OCI-LY3 (cell line): Measurements from ENCODE around the gene STKLD1.
"Not testable (repeated sequence)": the region's sequence is repeated elsewhere in the genome, so short reads cannot be mapped to it uniquely, and the experiment has no call there.

Experiments used
- H2AFZ ChIP-seq: fragments of 200-600, 300-600 bp; shearing (Covaris generic); 2 replicates; pipeline ENCODE4 v1.6.0; 2014; ENCODE audit warnings: antibody characterized with exemption, low read depth, low read length
- H3K27ac ChIP-seq: fragments of 200-600, 300-600 bp; sonication (generic); 2 replicates; pipeline ENCODE4 v1.5.1; 2014; ENCODE audit warnings: mild to moderate bottlenecking, low read length, moderate library complexity, mixed read lengths
- H3K27me3 ChIP-seq: fragments of 200-600, 300-600 bp; sonication (generic); 2 replicates; pipeline ENCODE4 v1.6.1; 2014; ENCODE audit warnings: low read depth, low read length, mixed read lengths
- H3K36me3 ChIP-seq: fragments of 200-600, 300-600 bp; sonication (generic); replicated peaks from 2 replicates; pipeline ENCODE3; 2014; ENCODE audit warnings: low read depth, low read length, mixed read lengths
- H3K4me1 ChIP-seq: fragments of 300-600, 200-600 bp; sonication (generic); 2 replicates; pipeline ENCODE4 v1.6.1; 2014; ENCODE audit warnings: low read length, mixed read lengths
- H3K4me2 ChIP-seq: fragments of 200-600, 300-600 bp; sonication (generic); 2 replicates; pipeline ENCODE4 v1.6.1; 2014; ENCODE audit warnings: low read length, mixed read lengths
- H3K4me3 ChIP-seq: fragments of 300-600, 200-600 bp; sonication (generic); 2 replicates; pipeline ENCODE4 v1.5.1; 2014; ENCODE audit warnings: antibody characterized with exemption, mild to moderate bottlenecking, low read length, moderate library complexity
- H3K79me2 ChIP-seq: fragments of 300-600, 200-600 bp; shearing (Covaris generic); 2 replicates; pipeline ENCODE4 v1.6.1; 2014; ENCODE audit warnings: mild to moderate bottlenecking, low read length, mixed read lengths
- H3K9ac ChIP-seq: fragments of 300-600, 200-600 bp; shearing (Covaris generic); 2 replicates; pipeline ENCODE4 v1.6.0; 2014; ENCODE audit warnings: mild to moderate bottlenecking, low read length, moderate library complexity
- H3K9me3 ChIP-seq: fragments of 200-600, 300-600 bp; shearing (Covaris generic); 2 replicates; pipeline ENCODE4 v1.6.1; 2014; ENCODE audit warnings: low read length, mixed read lengths; ENCODE audit not compliant: insufficient read depth
- H4K20me1 ChIP-seq: fragments of 200-600, 300-600 bp; sonication (generic); 2 replicates; pipeline ENCODE4 v1.6.1; 2016; ENCODE audit warnings: low read length, mixed read lengths; ENCODE audit not compliant: insufficient read depth
- EZH2phosphoT487 ChIP-seq: fragments of 200-600 bp; shearing (Covaris generic); IDR thresholded peaks from 2 replicates; pipeline ENCODE4 v1.6.1; 2018; ENCODE audit warnings: antibody characterized with exemption, mixed run types, low read depth
- TF ChIP-seq, protein P1 (sequence below): fragments of 200-600, 300-600 bp; sonication (generic); IDR thresholded peaks from 2 replicates; pipeline ENCODE4 v1.5.1; 2014; ENCODE audit warnings: antibody characterized with exemption, low read length, low read depth

STKLD1 gene

DNA sequence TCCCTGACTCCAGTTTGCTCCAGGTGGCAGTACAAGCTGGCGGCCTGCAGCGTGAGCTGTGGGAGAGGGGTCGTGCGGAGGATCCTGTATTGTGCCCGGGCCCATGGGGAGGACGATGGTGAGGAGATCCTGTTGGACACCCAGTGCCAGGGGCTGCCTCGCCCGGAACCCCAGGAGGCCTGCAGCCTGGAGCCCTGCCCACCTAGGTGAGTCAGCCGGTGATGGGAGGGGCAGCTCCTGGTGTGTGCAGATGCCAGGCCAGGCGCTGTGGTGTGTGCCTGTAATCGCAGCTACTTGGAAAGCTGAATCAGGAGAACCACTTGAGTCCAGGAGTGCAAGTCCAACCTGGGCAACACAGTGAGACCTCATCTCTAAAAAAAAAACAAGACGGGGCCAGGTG lies 73.6 kb downstream of the STKLD1 start:
- H3K4me1 ChIP-seq, result no peaks in the 10 kb centered on the region
- H3K9me3 ChIP-seq, result no peaks in the 10 kb centered on the region
- no peaks in the 10 kb centered on the region for H4K20me1 ChIP-seq
- H3K4me2 ChIP-seq, result no peak overlapping the region
- H2AFZ ChIP-seq, result no peak overlapping the region
- H3K27ac ChIP-seq, result no peak overlapping the region
- no peaks in the 10 kb centered on the region for H3K79me2 ChIP-seq
- H3K27me3 ChIP-seq, result peaks cover 25% of the 10 kb centered on the region
- no peak overlapping the region for H3K4me3 ChIP-seq
- no peak overlapping the region for H3K9ac ChIP-seq
- TF ChIP-seq, protein P1, sequence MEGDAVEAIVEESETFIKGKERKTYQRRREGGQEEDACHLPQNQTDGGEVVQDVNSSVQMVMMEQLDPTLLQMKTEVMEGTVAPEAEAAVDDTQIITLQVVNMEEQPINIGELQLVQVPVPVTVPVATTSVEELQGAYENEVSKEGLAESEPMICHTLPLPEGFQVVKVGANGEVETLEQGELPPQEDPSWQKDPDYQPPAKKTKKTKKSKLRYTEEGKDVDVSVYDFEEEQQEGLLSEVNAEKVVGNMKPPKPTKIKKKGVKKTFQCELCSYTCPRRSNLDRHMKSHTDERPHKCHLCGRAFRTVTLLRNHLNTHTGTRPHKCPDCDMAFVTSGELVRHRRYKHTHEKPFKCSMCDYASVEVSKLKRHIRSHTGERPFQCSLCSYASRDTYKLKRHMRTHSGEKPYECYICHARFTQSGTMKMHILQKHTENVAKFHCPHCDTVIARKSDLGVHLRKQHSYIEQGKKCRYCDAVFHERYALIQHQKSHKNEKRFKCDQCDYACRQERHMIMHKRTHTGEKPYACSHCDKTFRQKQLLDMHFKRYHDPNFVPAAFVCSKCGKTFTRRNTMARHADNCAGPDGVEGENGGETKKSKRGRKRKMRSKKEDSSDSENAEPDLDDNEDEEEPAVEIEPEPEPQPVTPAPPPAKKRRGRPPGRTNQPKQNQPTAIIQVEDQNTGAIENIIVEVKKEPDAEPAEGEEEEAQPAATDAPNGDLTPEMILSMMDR, result no peak
- TF ChIP-seq EZH2phosphoT487, result no peak
- no peaks in the 10 kb centered on the region for H3K36me3 ChIP-seq

DNA sequence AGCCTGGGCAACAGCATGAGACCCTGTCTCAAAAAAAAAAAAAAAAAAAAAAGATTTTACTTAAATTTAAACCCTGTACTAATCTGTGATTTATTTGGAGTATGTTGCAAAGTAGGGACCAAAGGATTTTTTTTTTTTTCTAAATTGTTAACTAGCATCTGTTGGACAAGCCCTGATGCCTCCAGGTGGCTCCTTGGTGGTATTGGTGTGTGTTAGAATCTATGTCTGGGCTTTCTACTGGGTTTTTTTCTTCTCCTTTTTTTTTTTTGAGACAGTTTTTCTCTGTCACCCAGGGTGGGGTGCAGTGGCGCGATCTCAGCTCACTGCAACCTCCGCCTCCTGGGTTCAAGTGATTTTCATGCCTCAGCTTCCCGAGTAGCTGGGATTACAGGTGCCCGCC lies 75.7 kb downstream of the STKLD1 start:
- H3K4me3 ChIP-seq, H4K20me1 ChIP-seq, H3K79me2 ChIP-seq, H3K27ac ChIP-seq, H3K4me1 ChIP-seq, H3K9ac ChIP-seq, H2AFZ ChIP-seq, H3K9me3 ChIP-seq, H3K36me3 ChIP-seq, H3K4me2 ChIP-seq: not testable (repeated sequence)
- H3K27me3 ChIP-seq, result peaks cover 20% of the 10 kb centered on the region

DNA sequence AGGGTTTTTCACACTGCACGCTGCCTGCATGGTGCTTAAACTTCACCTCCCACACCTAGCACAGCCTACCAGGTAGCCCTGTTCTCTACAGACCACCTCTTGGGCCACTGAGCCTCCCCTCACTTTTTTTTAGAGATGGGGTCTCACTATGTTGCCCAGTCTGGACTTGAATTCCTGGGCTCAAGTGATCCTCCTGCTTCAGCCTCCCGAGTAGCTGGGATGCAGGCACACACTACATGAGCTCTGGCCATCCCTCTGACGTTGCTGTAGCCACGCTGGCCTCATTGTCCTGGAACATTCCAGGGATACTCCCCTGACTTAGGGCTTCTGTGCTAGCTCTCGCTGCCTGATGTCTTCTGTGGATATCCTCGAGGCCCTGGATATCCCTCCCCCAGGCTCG lies 76.4 kb downstream of the STKLD1 start:
- H3K27ac ChIP-seq, result no peak overlapping the region
- peaks cover 20% of the 10 kb centered on the region for H3K27me3 ChIP-seq
- no peaks in the 10 kb centered on the region for H3K9me3 ChIP-seq
- no peaks in the 10 kb centered on the region for H3K4me1 ChIP-seq
- TF ChIP-seq EZH2phosphoT487, result no peak
- TF ChIP-seq, protein P1, result no peak
- no peaks in the 10 kb centered on the region for H3K36me3 ChIP-seq
- no peaks in the 10 kb centered on the region for H4K20me1 ChIP-seq
- no peak overlapping the region for H3K4me2 ChIP-seq
- H3K4me3 ChIP-seq, result no peak overlapping the region
- no peak overlapping the region for H3K9ac ChIP-seq
- no peak overlapping the region for H2AFZ ChIP-seq
- H3K79me2 ChIP-seq, result no peaks in the 10 kb centered on the region

DNA sequence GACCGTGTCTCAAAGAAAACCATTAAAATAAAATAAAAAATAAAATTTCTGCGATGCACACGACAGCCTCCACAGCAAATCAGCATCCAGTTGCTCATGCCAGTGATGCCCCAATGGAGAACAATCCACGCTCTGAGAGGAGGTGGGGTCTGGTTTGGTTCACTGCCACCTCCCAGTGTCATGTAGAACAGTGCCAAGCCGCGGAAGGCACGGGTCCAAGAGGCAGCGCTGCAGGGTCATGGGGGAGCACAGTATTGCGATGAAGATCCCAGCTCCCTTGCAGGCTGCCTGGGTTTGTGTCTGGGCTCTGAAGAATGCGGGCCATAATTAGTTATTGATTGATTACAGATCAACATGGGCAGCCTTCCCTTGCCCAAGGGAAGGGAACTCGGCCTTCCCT lies 77.5 kb downstream of the STKLD1 start:
- no peaks in the 10 kb centered on the region for H3K9me3 ChIP-seq
- H2AFZ ChIP-seq, result no peak overlapping the region
- H3K9ac ChIP-seq, result no peak overlapping the region
- no peaks in the 10 kb centered on the region for H3K79me2 ChIP-seq
- H3K4me2 ChIP-seq, result no peak overlapping the region
- no peak overlapping the region for H3K4me3 ChIP-seq
- no peaks in the 10 kb centered on the region for H4K20me1 ChIP-seq
- no peak for TF ChIP-seq EZH2phosphoT487
- TF ChIP-seq, protein P1, result no peak
- H3K36me3 ChIP-seq, result no peaks in the 10 kb centered on the region
- peaks cover 16% of the 10 kb centered on the region for H3K27me3 ChIP-seq
- H3K4me1 ChIP-seq, result no peaks in the 10 kb centered on the region
- H3K27ac ChIP-seq, result no peak overlapping the region

- Histone ChIP-seq H3K9ac (no peak overlapping the region), H3K36me3 (no peaks in the 10 kb centered on the region), H3K79me2 (no peaks in the 10 kb centered on the region), H4K20me1 (no peaks in the 10 kb centered on the region), H3K4me2 (no peak overlapping the region), H3K4me3 (no peak overlapping the region), H2AFZ (no peak overlapping the region), H3K9me3 (no peaks in the 10 kb centered on the region), H3K27me3 (peaks cover 19% of the 10 kb centered on the region), H3K27ac (no peak overlapping the region), H3K4me1 (peaks cover 4% of the 10 kb centered on the region)
- TF ChIP-seq, protein P1, result no peak
- TF ChIP-seq EZH2phosphoT487, result no peak
Observed at GRCh38 chr9:133454325-133454724, 78.2 kb downstream of the STKLD1 start.
